HepG2 (cell line): ENCODE data around the gene KCTD13. TPM values are rescaled to one million over a fixed set of nuclear protein-coding genes. Genes with fewer than 3 reads are reported as not detected.
A peak's percentile ranks its signal among the peaks of the same experiment; 100 is the strongest.

Experiments
- ATF1 ChIP-seq: IDR thresholded peaks from 2 replicates; pipeline ENCODE4 v1.6.1; 2016; ENCODE audit warnings: mild to moderate bottlenecking, control low read depth
- ELF4 ChIP-seq: sonication (generic); formaldehyde crosslinking; IDR thresholded peaks from 2 replicates; pipeline ENCODE4 v1.5.0; 2020; ENCODE audit warnings: missing genetic modification reagents, mild to moderate bottlenecking, moderate library complexity, borderline replicate concordance
- GTF2F1 ChIP-seq: fragments of 150-350 bp; IDR thresholded peaks from 2 replicates; pipeline ENCODE4 v1.6.1; 2014; ENCODE audit warnings: low read length
- KAT8 ChIP-seq: IDR thresholded peaks from 2 replicates; pipeline ENCODE4 v1.6.1; 2016; ENCODE audit warnings: missing genetic modification reagents, missing compliant biosample characterization
- KLF6 ChIP-seq: IDR thresholded peaks from 2 replicates; pipeline ENCODE4 v1.8.0; 2016; ENCODE audit warnings: missing biosample characterization, missing genetic modification reagents
- LRRFIP1 ChIP-seq: sonication (generic); formaldehyde crosslinking; conservative IDR thresholded peaks from 2 replicates; pipeline ENCODE4 v1.4.0; 2020; ENCODE audit warnings: missing genetic modification reagents
- MATR3 ChIP-seq: sonication (generic); formaldehyde crosslinking; IDR thresholded peaks from 2 replicates; pipeline ENCODE4 v1.4.0; 2020; ENCODE audit warnings: missing genetic modification reagents
- PRMT3 ChIP-seq: sonication (generic); formaldehyde crosslinking; IDR thresholded peaks from 2 replicates; pipeline ENCODE4 v1.8.1; 2022; ENCODE audit warnings: low read depth, mild to moderate bottlenecking, moderate library complexity, missing genetic modification reagents, borderline replicate concordance
- REXO4 ChIP-seq: sonication (generic); formaldehyde crosslinking; IDR thresholded peaks from 2 replicates; pipeline ENCODE4 v1.8.0; 2022; ENCODE audit warnings: missing genetic modification reagents, mild to moderate bottlenecking, borderline replicate concordance
- SIX1 ChIP-seq: sonication (generic); formaldehyde crosslinking; IDR thresholded peaks from 2 replicates; pipeline ENCODE4 v1.4.0; 2020; ENCODE audit warnings: missing genetic modification reagents, borderline replicate concordance
- SNAI1 ChIP-seq: sonication (generic); formaldehyde crosslinking; IDR thresholded peaks from 2 replicates; pipeline ENCODE4 v1.5.0; 2020; ENCODE audit warnings: mild to moderate bottlenecking, missing genetic modification reagents, borderline replicate concordance
- SPEN ChIP-seq: sonication (generic); formaldehyde crosslinking; IDR thresholded peaks from 2 replicates; pipeline ENCODE4 v1.5.1; 2020; ENCODE audit warnings: low read depth, mild to moderate bottlenecking, missing genetic modification reagents
- STAG1 ChIP-seq: sonication (generic); formaldehyde crosslinking; IDR thresholded peaks from 2 replicates; pipeline ENCODE4 v1.4.0; 2020; ENCODE audit warnings: missing genetic modification reagents
- TAF15 ChIP-seq: fragments of 200-400 bp; formaldehyde crosslinking; IDR thresholded peaks from one replicate; pipeline ENCODE4 v1.6.1; 2018; ENCODE audit warnings: mild to moderate bottlenecking, low read depth, low read length; ENCODE audit not compliant: poor library complexity, severe bottlenecking
- THAP11 ChIP-seq: IDR thresholded peaks from 2 replicates; pipeline ENCODE4 v1.6.1; 2016; ENCODE audit warnings: missing biosample characterization, missing genetic modification reagents
- TIGD3 ChIP-seq: sonication (generic); formaldehyde crosslinking; IDR thresholded peaks from 2 replicates; pipeline ENCODE4 v1.5.1; 2020; ENCODE audit warnings: mild to moderate bottlenecking, missing genetic modification reagents, borderline replicate concordance
- TOE1 ChIP-seq: sonication (generic); formaldehyde crosslinking; IDR thresholded peaks from 2 replicates; pipeline ENCODE4 v1.4.0; 2020; ENCODE audit warnings: mild to moderate bottlenecking, missing genetic modification reagents
- USF2 ChIP-seq, 2 experiments: sonication (generic) in 1 of 2; formaldehyde crosslinking in 1 of 2; IDR thresholded peaks; 2 replicates each; pipeline versions ENCODE4 v1.5.1 to v1.6.1; 2011 to 2020; ENCODE audit warnings: borderline replicate concordance in 1 of 2, low read depth in 1 of 2, low read length in 1 of 2, mild to moderate bottlenecking in 1 of 2, missing genetic modification reagents in 1 of 2, moderate library complexity in 1 of 2
- ZFP36 ChIP-seq: fragments of 150-350 bp; IDR thresholded peaks from 2 replicates; pipeline ENCODE4 v1.6.1; 2018; ENCODE audit warnings: borderline replicate concordance, low read length, low read depth; ENCODE audit not compliant: partially characterized antibody
- ZNF143 ChIP-seq: sonication (generic); formaldehyde crosslinking; IDR thresholded peaks from 2 replicates; pipeline ENCODE4 v1.4.0; 2020; ENCODE audit warnings: missing genetic modification reagents
- ZNF331 ChIP-seq: sonication (generic); formaldehyde crosslinking; IDR thresholded peaks from 2 replicates; pipeline ENCODE4 v1.4.0; 2020; ENCODE audit warnings: missing genetic modification reagents
- ZNF383 ChIP-seq: sonication (generic); formaldehyde crosslinking; IDR thresholded peaks from 2 replicates; pipeline ENCODE4 v1.4.0; 2020; ENCODE audit warnings: missing genetic modification reagents, mild to moderate bottlenecking, borderline replicate concordance
- ZNF660 ChIP-seq: sonication (generic); formaldehyde crosslinking; IDR thresholded peaks from 2 replicates; pipeline ENCODE4 v1.5.1; 2020; ENCODE audit warnings: mild to moderate bottlenecking, low read depth, missing genetic modification reagents, borderline replicate concordance
- polyA plus RNA-seq, 8 experiments: library from polyadenylated mRNA; depleted of rRNA in 3 of 8; stranded (reverse) in 7 of 8; unstranded in 1 of 8; fragments of >200 nt; fragmentation: Illumina TruSeq in 4 of 8; extraction: Trizol in 4 of 8; gene quantifications; 2 replicates each; pipeline versions ENCODE4 v1.2.1 to v1.2.3, GENCODE V29; 2011 to 2016; ENCODE audit warnings: low read depth in 4 of 8, missing spikeins in 1 of 8, mixed read lengths in 1 of 8; ENCODE audit not compliant: insufficient read depth in 1 of 8
- total RNA-seq, 5 experiments: library from RNA; depleted of rRNA; stranded (reverse); fragments of >200 nt; fragmentation: Illumina TruSeq; extraction: Trizol; gene quantifications; 2 replicates each; pipeline ENCODE4 v1.2.3, GENCODE V29; 2016; ENCODE audit warnings: low read depth in 1 of 5

KCTD13 gene
- total and polyA plus RNA-seq, 2 of the 13 experiments (the other 11 are each of a cell fraction or from before 2014, with no cell fraction given) = 6.3 to 14.7 TPM

- TF ChIP-seq ZNF660 (CRISPR knock-in tag) = no peak
- TF ChIP-seq MATR3 = no peak
- no peak for TF ChIP-seq TIGD3 (CRISPR knock-in tag)
- TF ChIP-seq THAP11 (CRISPR knock-in tag) = peak; percentile 58; the same call in 1 of the 2 replicates
- no peak for TF ChIP-seq ZFP36
- TF ChIP-seq ZNF143 = 0 out of 2 replicates have a peak, but pooled peaks have one; percentile 42
- TF ChIP-seq SNAI1 (CRISPR knock-in tag) = 0 out of 2 replicates have a peak, but pooled peaks have one; percentile 11
- no peak for TF ChIP-seq SPEN (CRISPR knock-in tag)
- no peak for TF ChIP-seq USF2 (IDR thresholded peaks at IDR 0.05; ENCODE audit: low read depth, low read length)
- no peak for TF ChIP-seq USF2 (CRISPR knock-in tag; IDR thresholded peaks at IDR 0.05; ENCODE audit: borderline replicate concordance)
- TF ChIP-seq SIX1 = no peak
- TF ChIP-seq ZNF383 = peak; percentile 61; the same call in 1 of the 2 replicates
- TF ChIP-seq ELF4 (CRISPR knock-in tag) = no peak
- no peak; the same call in 1 of the 2 replicates for TF ChIP-seq PRMT3
- no peak for TF ChIP-seq ZNF331 (CRISPR knock-in tag)
- TF ChIP-seq GTF2F1 = no peak
- TF ChIP-seq LRRFIP1 (CRISPR knock-in tag) = no peak
- TF ChIP-seq STAG1 (CRISPR knock-in tag) = peak; percentile 29; the same call in 1 of the 2 replicates
- no peak; the same call in 1 of the 2 replicates for TF ChIP-seq TOE1 (CRISPR knock-in tag)
- TF ChIP-seq TAF15 = peak; percentile 88
- TF ChIP-seq KLF6 (CRISPR knock-in tag) = no peak; the same call in 1 of the 2 replicates
- TF ChIP-seq KAT8 = peak; percentile 69; the same call in 1 of the 2 replicates
- peak; percentile 85; the same call in 1 of the 2 replicates for TF ChIP-seq REXO4 (CRISPR knock-in tag)
- TF ChIP-seq ATF1 (CRISPR knock-in tag) = no peak
These were observed 25.7 kb downstream of the KCTD13 start, which contains the start of gene ASPHD1 (continued) for GRCh38 chr16:29900102-29900887.
